NCI-H2196 treated with DMSO at 0.1 percent for 48 hours (cell line): ENCODE measurements around the gene TXNRD2.
"Not testable (repeated sequence)": the region's sequence is repeated elsewhere in the genome, so short reads cannot be mapped to it uniquely, and the experiment has no call there.

Source experiments
- DNase-seq: peaks from one replicate; lab custom pipeline; 2025; ENCODE audit not compliant: unreplicated experiment; lab: John Stamatoyannopoulos, UW

The TXNRD2 gene

GRCh38 chr22:19926028-19926427 lies 15.6 kb downstream of the TXNRD2 start:
- DNase-seq = not testable (repeated sequence)

GRCh38 chr22:19923914-19924513 lies 17.6 kb downstream of the TXNRD2 start:
- DNase-seq = no peak

DNA sequence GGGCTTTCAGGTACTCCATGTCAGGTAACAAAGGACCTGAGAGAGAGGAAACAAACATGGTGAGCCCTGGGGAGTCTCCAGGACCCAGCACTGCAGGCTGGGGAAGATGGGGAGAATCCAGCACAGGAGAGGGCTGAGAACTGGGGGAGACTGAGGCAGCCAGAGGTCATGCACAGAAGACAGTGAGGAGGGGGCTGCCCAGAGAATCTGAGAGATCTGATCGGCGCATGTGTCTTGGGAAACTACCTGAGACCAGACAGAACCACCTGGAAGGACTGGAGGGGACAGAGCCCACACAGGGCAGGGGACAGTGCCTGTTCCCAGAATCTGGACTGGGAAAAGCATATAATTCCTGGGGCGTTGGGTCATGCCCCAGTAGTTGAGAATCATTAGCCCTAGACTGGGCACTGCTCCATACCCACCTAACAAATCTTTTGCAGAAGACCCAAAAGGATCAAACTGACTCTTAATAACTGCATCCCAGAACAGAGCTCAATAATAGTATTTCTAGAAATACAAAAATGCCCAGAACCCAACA lies 20.0 kb downstream of the TXNRD2 start:
- DNase-seq = no peak

- DNase-seq = no peak
Measured at GRCh38 chr22:19919701-19920363, 21.8 kb downstream of the TXNRD2 start.

GRCh38 chr22:19918332-19919106 lies 23.1 kb downstream of the TXNRD2 start:
- no peak for DNase-seq

DNA sequence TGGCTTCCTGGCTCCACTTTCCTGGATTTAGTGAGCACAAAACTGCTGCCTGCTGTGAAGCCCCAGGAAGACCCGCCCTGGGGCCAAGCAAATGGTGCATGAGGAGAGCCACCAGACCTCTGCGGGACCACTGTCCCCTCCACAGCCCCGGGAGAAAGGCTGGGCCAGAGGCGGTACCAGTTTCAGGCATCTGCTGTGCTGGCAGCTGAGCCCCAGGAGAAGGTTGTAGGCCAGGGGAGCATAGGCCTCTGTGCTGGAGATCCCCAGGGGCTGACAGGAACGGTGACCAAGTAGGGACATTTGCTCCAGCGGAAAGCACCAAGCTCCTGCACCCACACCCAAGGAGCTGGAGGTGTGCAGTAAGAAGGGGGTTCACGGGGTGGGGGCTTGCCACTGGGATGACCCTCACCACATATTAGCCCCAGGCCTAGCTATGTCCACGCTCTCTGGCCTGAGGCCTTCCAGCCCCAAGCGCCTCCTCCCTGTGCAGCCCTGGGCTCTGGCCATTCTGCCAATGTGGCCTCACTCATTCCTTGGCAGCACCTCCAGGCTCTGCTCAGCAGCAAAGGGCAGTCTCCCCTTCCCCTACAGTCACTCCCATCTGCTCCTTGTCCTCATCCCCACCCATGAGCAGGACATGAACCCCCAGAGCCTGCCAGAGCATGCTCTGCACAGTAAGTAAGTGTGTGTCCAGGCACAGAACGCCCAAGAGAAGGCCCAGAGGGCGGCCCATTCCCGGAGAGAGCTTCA lies 24.1 kb downstream of the TXNRD2 start:
- no peak for DNase-seq

DNA sequence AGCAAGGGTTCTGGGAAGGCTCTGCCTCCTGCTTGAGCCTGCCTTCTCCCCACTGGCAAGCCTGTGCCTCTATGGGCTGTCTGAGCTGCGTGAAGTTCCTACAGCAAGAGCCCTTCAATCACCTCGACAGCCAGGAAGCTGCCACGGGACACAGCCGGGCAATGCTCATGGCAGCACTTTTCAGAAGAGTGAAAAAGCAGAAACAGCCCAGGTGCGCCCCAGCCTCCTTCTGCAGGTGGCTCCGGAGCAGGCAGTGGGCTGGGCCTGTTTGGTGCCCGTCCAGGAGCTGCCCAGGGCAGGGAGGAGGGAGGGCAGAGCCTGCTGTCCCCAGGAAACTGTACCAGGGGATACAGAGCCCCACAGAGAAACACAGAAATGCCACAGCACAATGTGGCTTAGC lies 24.7 kb downstream of the TXNRD2 start:
- no peak for DNase-seq

GRCh38 chr22:19916006-19916405 lies 25.6 kb downstream of the TXNRD2 start:
- no peak for DNase-seq

GRCh38 chr22:19915287-19915954 lies 26.2 kb downstream of the TXNRD2 start:
- no peak for DNase-seq

DNA sequence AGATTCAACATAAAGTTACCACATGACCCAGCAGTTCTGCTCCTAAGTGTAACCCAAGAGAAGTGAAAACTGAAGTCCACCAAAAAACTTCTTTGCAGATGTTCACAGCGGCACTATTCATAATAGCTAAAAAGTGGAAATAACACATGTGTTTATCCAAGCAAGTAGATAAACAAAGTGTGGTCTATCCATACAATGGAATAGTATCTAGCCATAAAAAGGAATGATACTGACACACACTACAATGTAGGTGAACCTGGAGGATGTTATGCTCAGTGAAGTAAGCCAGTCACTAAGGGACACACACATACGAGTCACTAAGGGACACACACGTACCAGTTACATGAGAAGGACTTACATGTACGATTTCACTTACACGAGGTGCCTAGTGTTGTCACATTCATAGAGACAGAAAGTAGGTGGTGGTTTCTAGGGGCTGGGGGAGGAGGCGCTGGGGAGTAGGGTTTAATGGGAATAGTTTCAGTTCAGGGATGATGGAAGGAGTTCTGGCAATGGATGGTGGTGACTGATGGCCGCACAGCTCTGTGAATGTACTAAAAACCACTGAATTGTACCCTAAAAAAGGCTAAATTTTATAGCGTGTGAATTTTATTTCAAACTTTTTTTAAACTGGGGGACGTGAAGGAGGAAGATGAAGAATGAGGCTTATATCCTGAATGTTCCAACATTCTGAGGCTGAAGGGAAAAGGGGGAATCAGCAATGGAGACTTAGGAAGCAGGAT lies 27.2 kb downstream of the TXNRD2 start:
- no peak for DNase-seq

- no peak for DNase-seq
Measured at GRCh38 chr22:19913337-19913936, 28.2 kb downstream of the TXNRD2 start.

- DNase-seq = no peak
Measured at GRCh38 chr22:19912271-19912999, 29.2 kb downstream of the TXNRD2 start.

- DNase-seq = no peak
Measured at GRCh38 chr22:19911540-19912270, 29.9 kb downstream of the TXNRD2 start.

- no peak for DNase-seq
Measured at GRCh38 chr22:19910180-19910744, 31.4 kb downstream of the TXNRD2 start.

- peak; percentile 12 for DNase-seq
Measured at GRCh38 chr22:19909350-19910179, 32.1 kb downstream of the TXNRD2 start.

DNA sequence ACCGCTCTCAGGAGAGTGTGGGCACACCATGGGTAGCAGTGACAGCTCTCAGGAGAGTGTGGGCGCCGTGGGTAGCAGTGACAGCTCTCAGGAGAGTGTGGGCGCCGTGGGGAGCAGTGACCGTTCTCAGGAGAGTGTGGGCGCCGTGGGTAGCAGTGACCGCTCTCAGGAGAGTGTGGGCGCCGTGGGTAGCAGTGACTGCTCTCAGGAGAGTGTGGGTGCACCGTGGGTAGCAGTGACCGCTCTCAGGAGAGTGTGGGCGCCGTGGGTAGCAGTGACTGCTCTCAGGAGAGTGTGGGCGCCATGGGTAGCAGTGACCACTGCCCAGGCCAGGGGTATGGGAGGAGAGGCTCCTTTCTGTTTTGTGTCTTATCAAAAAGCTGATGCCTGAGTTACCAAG lies 33.7 kb downstream of the TXNRD2 start:
- not testable (repeated sequence) for DNase-seq

- not testable (repeated sequence) for DNase-seq
Measured at GRCh38 chr22:19906864-19907263, 34.8 kb downstream of the TXNRD2 start.
